ENCODE measurements around the gene MAP3K2.

DNA sequence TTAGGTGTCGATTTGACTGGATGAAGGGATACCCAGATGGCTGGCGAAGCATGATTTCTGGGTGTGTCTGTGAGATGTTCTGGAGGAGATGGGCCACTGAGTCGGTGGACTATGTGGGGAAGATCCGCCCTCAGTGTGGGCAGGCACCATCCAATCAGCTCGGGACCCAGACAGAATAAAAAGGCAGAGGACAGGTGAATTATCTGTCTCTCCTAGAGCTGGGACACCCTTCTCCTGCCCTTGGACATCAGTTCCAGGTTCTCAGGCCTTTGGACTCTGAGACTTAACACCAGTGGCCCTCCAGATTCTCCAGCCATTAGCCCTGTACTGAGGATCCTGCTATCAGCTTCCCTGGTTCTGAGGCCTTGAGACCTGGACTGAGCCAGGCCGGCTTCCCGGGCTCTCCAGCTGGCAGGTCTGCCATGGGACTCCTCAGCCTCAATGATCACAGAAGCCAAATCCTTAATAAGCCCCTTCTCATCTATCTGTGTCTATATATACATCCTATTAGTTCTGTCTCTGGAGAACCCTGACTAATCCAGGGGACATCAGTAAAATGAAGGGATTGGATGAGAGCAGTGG, 42.2 kb upstream of the MAP3K2 start:
- TF ChIP-seq, protein P1, sequence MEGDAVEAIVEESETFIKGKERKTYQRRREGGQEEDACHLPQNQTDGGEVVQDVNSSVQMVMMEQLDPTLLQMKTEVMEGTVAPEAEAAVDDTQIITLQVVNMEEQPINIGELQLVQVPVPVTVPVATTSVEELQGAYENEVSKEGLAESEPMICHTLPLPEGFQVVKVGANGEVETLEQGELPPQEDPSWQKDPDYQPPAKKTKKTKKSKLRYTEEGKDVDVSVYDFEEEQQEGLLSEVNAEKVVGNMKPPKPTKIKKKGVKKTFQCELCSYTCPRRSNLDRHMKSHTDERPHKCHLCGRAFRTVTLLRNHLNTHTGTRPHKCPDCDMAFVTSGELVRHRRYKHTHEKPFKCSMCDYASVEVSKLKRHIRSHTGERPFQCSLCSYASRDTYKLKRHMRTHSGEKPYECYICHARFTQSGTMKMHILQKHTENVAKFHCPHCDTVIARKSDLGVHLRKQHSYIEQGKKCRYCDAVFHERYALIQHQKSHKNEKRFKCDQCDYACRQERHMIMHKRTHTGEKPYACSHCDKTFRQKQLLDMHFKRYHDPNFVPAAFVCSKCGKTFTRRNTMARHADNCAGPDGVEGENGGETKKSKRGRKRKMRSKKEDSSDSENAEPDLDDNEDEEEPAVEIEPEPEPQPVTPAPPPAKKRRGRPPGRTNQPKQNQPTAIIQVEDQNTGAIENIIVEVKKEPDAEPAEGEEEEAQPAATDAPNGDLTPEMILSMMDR (conservative IDR thresholded peaks at IDR 0.05): no peak
- no peak for TF ChIP-seq ZFX (IDR thresholded peaks at IDR 0.05)
